Measurements from ENCODE around the gene GTF3A.

The GTF3A gene

DNA sequence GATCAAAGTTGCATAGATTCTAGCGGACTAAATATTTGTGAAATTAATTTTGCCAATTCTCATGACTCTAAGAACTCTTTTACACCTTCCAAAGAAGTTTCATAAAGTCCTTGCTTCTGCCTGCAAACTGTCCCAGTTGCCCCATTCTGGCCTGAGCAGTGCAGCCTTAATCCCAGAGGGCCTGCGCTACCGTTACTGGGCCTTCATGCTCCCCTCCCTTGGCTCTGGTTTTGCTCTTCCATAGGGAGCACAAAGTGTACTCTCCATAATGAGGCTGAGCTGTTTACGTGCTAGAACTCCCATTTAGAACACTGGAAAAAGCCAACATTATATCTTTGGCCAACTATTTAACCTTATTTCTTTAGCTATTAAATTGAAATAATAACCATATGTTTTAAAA is 23.9 kb downstream of the GTF3A start:
- DNase-seq (ENCODE audit: low spot score), result no peak
- TF ChIP-seq, protein P1, sequence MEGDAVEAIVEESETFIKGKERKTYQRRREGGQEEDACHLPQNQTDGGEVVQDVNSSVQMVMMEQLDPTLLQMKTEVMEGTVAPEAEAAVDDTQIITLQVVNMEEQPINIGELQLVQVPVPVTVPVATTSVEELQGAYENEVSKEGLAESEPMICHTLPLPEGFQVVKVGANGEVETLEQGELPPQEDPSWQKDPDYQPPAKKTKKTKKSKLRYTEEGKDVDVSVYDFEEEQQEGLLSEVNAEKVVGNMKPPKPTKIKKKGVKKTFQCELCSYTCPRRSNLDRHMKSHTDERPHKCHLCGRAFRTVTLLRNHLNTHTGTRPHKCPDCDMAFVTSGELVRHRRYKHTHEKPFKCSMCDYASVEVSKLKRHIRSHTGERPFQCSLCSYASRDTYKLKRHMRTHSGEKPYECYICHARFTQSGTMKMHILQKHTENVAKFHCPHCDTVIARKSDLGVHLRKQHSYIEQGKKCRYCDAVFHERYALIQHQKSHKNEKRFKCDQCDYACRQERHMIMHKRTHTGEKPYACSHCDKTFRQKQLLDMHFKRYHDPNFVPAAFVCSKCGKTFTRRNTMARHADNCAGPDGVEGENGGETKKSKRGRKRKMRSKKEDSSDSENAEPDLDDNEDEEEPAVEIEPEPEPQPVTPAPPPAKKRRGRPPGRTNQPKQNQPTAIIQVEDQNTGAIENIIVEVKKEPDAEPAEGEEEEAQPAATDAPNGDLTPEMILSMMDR (IDR thresholded peaks at IDR 0.05), result no peak
- H3K4me3 ChIP-seq, result no peak overlapping the region
- H3K27ac ChIP-seq, result no peak overlapping the region

DNA sequence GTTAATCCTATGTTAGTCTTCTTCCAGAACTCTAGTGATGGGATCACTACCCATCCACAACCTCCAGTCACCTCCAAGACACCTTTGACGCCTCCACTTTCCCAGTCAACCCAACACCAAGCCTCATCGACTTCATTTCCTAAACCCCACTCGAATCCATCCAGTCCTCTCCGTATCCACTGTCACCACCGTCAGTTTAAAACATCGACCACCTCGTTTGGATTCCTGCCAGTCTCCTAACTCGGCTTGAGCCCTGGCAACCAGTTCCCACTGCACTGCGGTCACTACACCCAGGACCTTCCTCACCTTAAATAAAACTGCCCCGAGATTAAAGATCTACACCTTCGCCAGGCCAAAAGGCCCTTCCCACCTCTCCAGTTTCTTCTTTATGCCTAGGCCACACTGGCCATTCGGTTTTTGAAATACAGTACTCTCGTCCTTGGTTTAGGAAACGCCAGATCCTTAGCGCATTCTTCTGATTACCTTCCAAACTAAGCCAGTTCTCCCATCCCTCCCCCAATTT is 24.7 kb downstream of the GTF3A start:
- Histone ChIP-seq H3K4me3 (peak overlapping the region; percentile 94), H3K27ac (peak overlapping the region; percentile 90 to 99)
- TF ChIP-seq, protein P1 (IDR thresholded peaks at IDR 0.05), result no peak
- no peak for DNase-seq (ENCODE audit: low spot score)

DNA sequence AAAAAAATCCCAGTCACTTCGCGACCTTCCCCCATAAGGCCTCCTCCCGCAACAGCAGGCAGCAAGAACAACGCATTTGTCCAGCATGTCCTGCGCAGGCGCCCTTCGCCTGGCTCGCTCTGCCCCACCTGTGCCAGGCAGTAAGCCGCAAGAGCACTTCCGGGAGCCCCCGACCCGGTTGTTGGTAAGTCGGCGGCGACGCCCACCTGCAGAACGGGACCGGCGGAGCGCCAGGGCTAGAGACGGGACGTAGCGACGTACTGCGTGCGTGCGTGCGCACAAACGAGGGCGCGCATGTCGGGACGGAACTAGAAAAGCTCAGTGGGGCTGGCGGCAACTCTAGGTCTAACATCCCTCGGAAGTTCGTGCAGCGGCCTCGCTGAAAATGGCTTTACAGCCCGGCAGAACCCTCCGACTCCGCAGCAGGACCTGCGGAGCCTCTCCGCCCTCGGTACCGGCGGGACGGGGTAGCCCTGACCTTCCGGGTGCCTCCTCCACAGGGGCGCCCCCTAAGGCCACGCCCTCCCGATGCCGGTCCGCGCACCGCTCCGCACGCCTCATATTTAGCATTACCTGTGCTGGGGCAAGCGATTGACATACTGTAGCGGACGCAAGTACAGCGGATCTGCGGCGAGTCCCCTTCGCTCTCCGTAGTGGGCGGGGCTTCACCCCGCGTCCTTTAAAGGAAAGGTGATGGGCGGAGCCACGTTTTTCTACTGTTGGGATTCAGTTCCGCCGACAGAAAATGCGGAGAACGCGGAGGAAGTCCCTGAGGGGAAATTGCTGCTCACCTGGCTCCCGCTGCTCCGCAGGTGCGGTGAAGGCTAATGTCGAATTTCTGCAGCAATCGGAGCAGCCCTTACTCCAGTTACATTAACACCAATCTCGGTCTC is 25.8 kb downstream of the GTF3A start, which contains the start of gene MTIF3:
Gene MTIF3 (minus strand): TSS at position 629 of the 893 bp plus-strand sequence. CDS start 10,116 bp downstream, outside the sequence.
- TF ChIP-seq, protein P1 (IDR thresholded peaks at IDR 0.05), result no peak
- Histone ChIP-seq H3K27ac (peak within 1 kb of the TSS; percentile 90 to 99), H3K4me3 (peak within 1 kb of the TSS; percentile 94)
- DNase-seq (ENCODE audit: low spot score), result peak; percentile 93

DNA sequence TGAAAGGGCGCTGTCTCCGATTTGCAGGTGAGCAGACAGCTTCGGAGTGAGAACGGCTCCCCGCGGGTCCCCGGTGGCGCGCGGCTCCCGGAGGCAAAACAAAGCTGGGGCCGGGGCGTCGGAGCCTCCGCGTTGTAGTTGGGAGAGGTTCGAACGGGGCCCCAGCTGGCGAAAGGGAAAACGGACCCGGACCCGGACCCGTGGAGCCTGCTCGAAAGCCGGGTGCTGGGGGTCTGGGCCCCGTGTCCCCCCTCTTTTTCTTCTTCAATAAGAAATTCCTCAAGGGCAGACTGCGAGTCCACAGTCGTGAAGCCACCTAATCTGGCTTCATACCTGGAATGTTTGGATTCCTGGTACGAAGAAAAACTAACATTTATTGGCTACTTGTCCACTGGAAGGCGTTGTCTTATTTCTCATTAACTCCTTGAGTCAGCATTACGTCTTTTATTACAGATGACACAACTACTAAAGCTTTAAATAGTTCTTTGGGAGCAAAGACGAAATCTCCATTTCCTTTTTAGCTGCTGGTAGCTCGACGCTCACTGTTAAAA is 26.6 kb downstream of the GTF3A start:
- H3K4me3 ChIP-seq, result peak overlapping the region; percentile 94
- H3K27ac ChIP-seq, result peak overlapping the region; percentile 90 to 99
- TF ChIP-seq, protein P1 (IDR thresholded peaks at IDR 0.05), result no peak
- DNase-seq (ENCODE audit: low spot score), result no peak

DNA sequence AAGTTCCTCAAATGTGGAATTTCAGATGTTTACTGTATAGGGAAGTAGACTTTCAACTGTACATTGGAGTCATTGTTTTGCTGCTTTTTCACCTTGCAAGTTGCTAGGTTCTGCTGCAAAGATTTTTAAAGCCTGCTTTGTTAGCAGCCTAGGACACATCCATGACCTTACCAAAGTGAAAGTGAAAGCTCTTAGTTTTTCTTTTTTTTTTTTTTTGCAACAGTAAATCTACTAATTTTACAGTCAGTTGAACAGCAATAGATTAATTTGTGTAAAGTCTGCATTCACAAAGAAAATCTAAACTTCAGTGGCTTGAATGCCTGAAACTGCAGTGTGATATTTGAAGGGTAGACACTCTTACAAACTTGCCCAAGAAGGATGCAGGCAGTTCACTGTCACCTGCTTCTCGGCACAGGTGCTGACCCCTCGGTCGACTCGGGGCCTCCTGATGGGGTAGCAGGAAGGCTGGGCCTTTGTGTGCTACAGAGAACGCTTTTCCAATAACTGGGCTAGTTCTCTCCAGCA is 31.0 kb downstream of the GTF3A start:
- no peak for DNase-seq (ENCODE audit: low spot score)
- Histone ChIP-seq H3K27ac (no peak overlapping the region), H3K4me3 (peak overlapping the region; percentile 25)
- TF ChIP-seq, protein P1 (IDR thresholded peaks at IDR 0.05), result no peak

DNA sequence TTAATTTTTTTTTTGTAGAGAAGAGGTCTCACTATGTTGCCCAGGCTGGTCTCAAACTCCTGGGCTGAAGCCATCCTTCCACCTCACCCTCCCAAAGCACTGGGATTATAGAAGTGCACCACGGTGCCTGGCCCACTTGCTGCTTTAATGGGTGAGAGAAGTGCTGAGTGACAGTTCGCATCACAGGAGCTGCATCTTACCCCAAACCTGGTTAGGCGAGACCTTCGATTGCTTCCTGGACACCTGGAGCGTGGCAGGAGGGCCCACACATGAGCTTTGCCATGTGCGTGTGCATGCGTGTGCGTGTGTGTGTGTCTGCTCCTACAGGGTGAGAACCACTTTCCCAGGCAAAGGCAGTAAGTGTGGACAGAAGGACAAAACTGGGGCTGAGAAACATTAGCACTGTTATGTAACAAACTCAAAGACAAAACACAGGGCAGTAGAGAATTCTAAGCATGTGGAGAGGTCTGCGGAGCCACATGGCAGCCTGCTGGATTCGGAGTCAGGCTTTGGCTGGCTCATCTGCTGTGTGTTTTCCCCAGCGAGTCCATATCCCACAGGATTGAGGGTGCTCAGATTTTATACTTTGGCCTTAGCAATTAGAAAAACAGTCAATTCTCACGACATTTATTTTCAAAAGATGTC is 37.6 kb downstream of the GTF3A start:
- TF ChIP-seq, protein P1 (IDR thresholded peaks at IDR 0.05), result no peak

More for the DNA sequence above, 37.6 kb downstream of the GTF3A start:
- DNase-seq (ENCODE audit: low spot score), result no peak
- Histone ChIP-seq H3K27ac (no peak overlapping the region), H3K4me3 (no peak overlapping the region)

Measured in coronary artery (tissue), 2 donors.